NCI-H460 (cell line): Measurements from ENCODE around the gene LRRC8B. TPM values are rescaled to one million over a fixed set of nuclear protein-coding genes. Genes with fewer than 3 reads are reported as not detected.

Experiments
- DNase-seq: peaks from one replicate; pipeline ENCODE4 v3.0.0-alpha.2; 2016; ENCODE audit warnings: low read depth; ENCODE audit errors: extremely low read depth
- total RNA-seq: library from RNA; depleted of rRNA; stranded (reverse); fragments of >200 nt; shearing (Covaris generic); gene quantifications from 2 replicates; pipeline ENCODE4 v1.2.3, GENCODE V29; 2014

The LRRC8B gene
- total RNA-seq, 1 experiment from 2014 or later = 8.9 TPM

GRCh38 chr1:89605692-89606091 is 81.1 kb downstream of the LRRC8B start:
- DNase-seq = no peak

- DNase-seq = no peak
These were observed 81.8 kb downstream of the LRRC8B start for GRCh38 chr1:89606227-89606980.

GRCh38 chr1:89607156-89607555 is 82.5 kb downstream of the LRRC8B start:
- no peak for DNase-seq

- DNase-seq = no peak
These were observed 83.1 kb downstream of the LRRC8B start for GRCh38 chr1:89607586-89608318.

GRCh38 chr1:89608319-89608983 is 83.8 kb downstream of the LRRC8B start:
- DNase-seq = no peak

- no peak for DNase-seq
These were observed 84.5 kb downstream of the LRRC8B start for GRCh38 chr1:89608984-89609725.

- no peak for DNase-seq
These were observed 85.3 kb downstream of the LRRC8B start for GRCh38 chr1:89609781-89610456.

GRCh38 chr1:89610457-89611011 is 85.9 kb downstream of the LRRC8B start:
- DNase-seq = no peak

GRCh38 chr1:89611721-89612120 is 87.1 kb downstream of the LRRC8B start:
- no peak for DNase-seq

- no peak for DNase-seq
These were observed 89.3 kb downstream of the LRRC8B start for GRCh38 chr1:89613928-89614327.

GRCh38 chr1:89615676-89616598 is 91.3 kb downstream of the LRRC8B start:
- no peak for DNase-seq

- no peak for DNase-seq
These were observed 92.4 kb downstream of the LRRC8B start for GRCh38 chr1:89616844-89617627.

- DNase-seq = no peak
These were observed 96.0 kb downstream of the LRRC8B start for GRCh38 chr1:89620664-89621063.

- DNase-seq = no peak
These were observed 98.3 kb downstream of the LRRC8B start for GRCh38 chr1:89622895-89623294.

GRCh38 chr1:89624314-89624713 is 99.7 kb downstream of the LRRC8B start:
- DNase-seq = no peak

- no peak for DNase-seq
These were observed 100.2 kb downstream of the LRRC8B start for GRCh38 chr1:89624715-89625323.

GRCh38 chr1:89627596-89627962 is 103.0 kb downstream of the LRRC8B start:
- DNase-seq = no peak

GRCh38 chr1:89629146-89629545 is 104.5 kb downstream of the LRRC8B start:
- no peak for DNase-seq
